Keratinocyte (primary cell): Measurements from ENCODE around the gene LHX3. TPM values are rescaled to one million over a fixed set of nuclear protein-coding genes. Genes with fewer than 3 reads are reported as not detected.

Experiments used
- DNase-seq: peaks from one replicate; pipeline ENCODE4 v3.0.0-alpha.2; 2011; ENCODE audit warnings: low read depth, missing footprints, low spot score
- FAIRE-seq: peaks from 2 replicates; lab custom pipeline; 2011; peaks lifted over from hg19 to GRCh38; lab: Jason Lieb, UNC
- H2AFZ ChIP-seq: 2 replicates; pipeline ENCODE4 v1.6.0; 2012; ENCODE audit warnings: low read length, control low read depth, inconsistent platforms; ENCODE audit not compliant: control insufficient read depth
- H3K27ac ChIP-seq: 2 replicates; pipeline ENCODE4 v1.5.1; 2011; ENCODE audit warnings: low read length; ENCODE audit not compliant: control insufficient read depth, insufficient read depth
- H3K27me3 ChIP-seq: 3 replicates; pipeline ENCODE4 v1.6.0; 2011; ENCODE audit warnings: low read length; ENCODE audit not compliant: control insufficient read depth, insufficient read depth; ENCODE audit errors: extremely low read depth
- H3K36me3 ChIP-seq, 2 experiments: 2 replicates in 1 of 2; 3 replicates in 1 of 2; pipeline ENCODE4 v1.5.1; 2011; ENCODE audit warnings: low read length in 2 of 2, mild to moderate bottlenecking in 1 of 2; ENCODE audit not compliant: control insufficient read depth in 2 of 2, insufficient read depth in 2 of 2; ENCODE audit errors: extremely low read depth in 1 of 2
- H3K4me1 ChIP-seq: 3 replicates; pipeline ENCODE4 v1.5.1; 2011; ENCODE audit warnings: low read length; ENCODE audit not compliant: control insufficient read depth, insufficient read depth; ENCODE audit errors: extremely low read depth
- H3K4me2 ChIP-seq: 3 replicates; pipeline ENCODE4 v1.6.0; 2011; ENCODE audit warnings: low read depth, low read length; ENCODE audit not compliant: control insufficient read depth, insufficient read depth; ENCODE audit errors: extremely low read depth
- H3K4me3 ChIP-seq, 3 experiments: fragments of 200-600 bp in 1 of 3; sonication (generic) in 1 of 3; 2 replicates in 2 of 3; 3 replicates in 1 of 3; pipeline ENCODE4 v1.5.1; 2011 to 2016; ENCODE audit warnings: low read length in 3 of 3, mild to moderate bottlenecking in 3 of 3, control low read depth in 2 of 3, inconsistent platforms in 1 of 3, low read depth in 1 of 3, mixed read lengths in 1 of 3, mixed run types in 1 of 3, moderate library complexity in 1 of 3; ENCODE audit not compliant: control insufficient read depth in 2 of 3, insufficient read depth in 2 of 3; ENCODE audit errors: extremely low read depth in 1 of 3
- H3K79me2 ChIP-seq: 2 replicates; pipeline ENCODE4 v1.6.0; 2012; ENCODE audit warnings: low read length; ENCODE audit not compliant: control insufficient read depth, insufficient read depth
- H3K9ac ChIP-seq: 3 replicates; pipeline ENCODE4 v1.6.0; 2011; ENCODE audit warnings: low read length; ENCODE audit not compliant: control insufficient read depth, insufficient read depth; ENCODE audit errors: extremely low read depth
- H3K9me1 ChIP-seq: 3 replicates; pipeline ENCODE4 v1.6.0; 2011; ENCODE audit warnings: low read length; ENCODE audit not compliant: control insufficient read depth, insufficient read depth; ENCODE audit errors: extremely low read depth
- H3K9me3 ChIP-seq: 2 replicates; pipeline ENCODE4 v1.5.1; 2012; ENCODE audit warnings: low read depth, low read length; ENCODE audit not compliant: control insufficient read depth
- H4K20me1 ChIP-seq: 3 replicates; pipeline ENCODE4 v1.6.0; 2011; ENCODE audit warnings: low read length; ENCODE audit not compliant: control insufficient read depth, insufficient read depth; ENCODE audit errors: extremely low read depth
- CTCF ChIP-seq, 3 experiments: IDR thresholded peaks in 1 of 3; conservative IDR thresholded peaks in 1 of 3; optimal IDR thresholded peaks in 1 of 3; 2 replicates in 2 of 3; 3 replicates in 1 of 3; pipeline versions ENCODE3 to v1.5.1; 2011; ENCODE audit warnings: low read length in 3 of 3, mild to moderate bottlenecking in 3 of 3, moderate library complexity in 2 of 3, control low read depth in 1 of 3, inconsistent platforms in 1 of 3; ENCODE audit not compliant: insufficient read depth in 2 of 3; ENCODE audit errors: extremely low read depth in 1 of 3
- EZH2 ChIP-seq: IDR thresholded peaks from one replicate; pipeline ENCODE4 v1.6.1; 2012; ENCODE audit warnings: inconsistent platforms, mild to moderate bottlenecking, low read length, moderate library complexity
- dilution Hi-C: fragments of 300-500 bp; cut with MboI; formaldehyde crosslinking; loops from one replicate; pipeline ENCODE4 v1.7.0; 2020; ENCODE audit warnings: low sequenced_read_pairs; ENCODE audit not compliant: extremely low pct_ligation_motif_present
- polyA plus RNA-seq, 5 experiments: library from polyadenylated mRNA; depleted of rRNA in 3 of 5; stranded (reverse) in 3 of 5; stranded (forward) in 1 of 5; unstranded in 1 of 5; fragments of >200 nt; gene quantifications; 1 replicate in 1 of 5; 2 replicates in 3 of 5; 3 replicates in 1 of 5; pipeline versions ENCODE4 v1.2.1 to v1.2.3, GENCODE V29; 2011 to 2012; ENCODE audit warnings: missing spikeins in 2 of 5, low read depth in 1 of 5, low replicate concordance in 1 of 5

Gene LHX3
- polyA plus RNA-seq, 1 donor (not counting 4 experiments of a cell fraction or from before 2014, with no cell fraction given) = not detected

DNA sequence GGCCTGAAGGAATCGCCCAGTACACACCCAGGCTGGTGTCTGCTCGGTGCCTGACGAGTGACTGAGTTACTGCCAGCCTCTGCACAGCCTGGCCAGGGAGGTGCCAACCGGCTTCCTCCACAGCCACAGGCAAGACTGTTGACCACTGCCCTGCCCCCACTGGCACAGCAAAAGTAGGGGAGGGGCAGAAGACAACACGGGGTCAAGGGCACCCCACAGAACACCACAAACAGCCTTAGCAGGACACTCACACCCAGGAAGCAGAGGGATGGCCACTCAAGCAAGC is 722 bp upstream of the LHX3 start:
- peaks cover 0 to 1% of the 10 kb centered on the region in 2 experiments for H3K36me3 ChIP-seq

GRCh38 chr9:136204145-136204805 is 653 bp downstream of the LHX3 start:
- Histone ChIP-seq H2AFZ (no peak overlapping the region), H3K9me1 (no peaks in the 10 kb centered on the region), H3K9me3 (no peaks in the 10 kb centered on the region), H3K4me1 (no peaks in the 10 kb centered on the region), H4K20me1 (peaks cover 17% of the 10 kb centered on the region), H3K9ac (no peak overlapping the region), H3K4me2 (no peak overlapping the region), H3K4me3 (no peak overlapping the region), H3K27ac (no peak overlapping the region), H3K36me3 (peaks cover 0 to 1% of the 10 kb centered on the region in 2 experiments), H3K27me3 (peaks cover 54% of the 10 kb centered on the region), H3K79me2 (no peaks in the 10 kb centered on the region)
- DNase-seq (no peak), FAIRE-seq (no peak)
- no peak for TF ChIP-seq EZH2
- TF ChIP-seq CTCF (optimal IDR thresholded peaks at IDR 0.05 in 1 of 3, IDR thresholded peaks at IDR 0.05 in 1 of 3, conservative IDR thresholded peaks at IDR 0.05 in 1 of 3; ENCODE audit: extremely low read depth in 1 of 3, insufficient read depth in 2 of 3, low read length in 3 of 3) = no peak
- dilution Hi-C loops = no loop called here

More for the DNA sequence above, 722 bp upstream of the LHX3 start:
- DNase-seq (no peak), FAIRE-seq (no peak)
- H3K9ac ChIP-seq = no peak overlapping the region
- H3K4me3 ChIP-seq = no peak overlapping the region
- no peaks in the 10 kb centered on the region for H3K79me2 ChIP-seq
- no peak overlapping the region for H3K27ac ChIP-seq
- H3K4me2 ChIP-seq = no peak overlapping the region
- no peaks in the 10 kb centered on the region for H3K9me3 ChIP-seq
- H3K4me1 ChIP-seq = no peaks in the 10 kb centered on the region
- H3K27me3 ChIP-seq = peaks cover 41% of the 10 kb centered on the region
- H3K9me1 ChIP-seq = no peaks in the 10 kb centered on the region
- H2AFZ ChIP-seq = no peak overlapping the region
- dilution Hi-C loops = no loop called here
- peaks cover 17% of the 10 kb centered on the region for H4K20me1 ChIP-seq
- no peak for TF ChIP-seq CTCF (optimal IDR thresholded peaks at IDR 0.05 in 1 of 3, IDR thresholded peaks at IDR 0.05 in 1 of 3, conservative IDR thresholded peaks at IDR 0.05 in 1 of 3; ENCODE audit: extremely low read depth in 1 of 3, insufficient read depth in 2 of 3, low read length in 3 of 3)
- no peak for TF ChIP-seq EZH2
